ENCODE data around the gene SLC66A3.

DNA sequence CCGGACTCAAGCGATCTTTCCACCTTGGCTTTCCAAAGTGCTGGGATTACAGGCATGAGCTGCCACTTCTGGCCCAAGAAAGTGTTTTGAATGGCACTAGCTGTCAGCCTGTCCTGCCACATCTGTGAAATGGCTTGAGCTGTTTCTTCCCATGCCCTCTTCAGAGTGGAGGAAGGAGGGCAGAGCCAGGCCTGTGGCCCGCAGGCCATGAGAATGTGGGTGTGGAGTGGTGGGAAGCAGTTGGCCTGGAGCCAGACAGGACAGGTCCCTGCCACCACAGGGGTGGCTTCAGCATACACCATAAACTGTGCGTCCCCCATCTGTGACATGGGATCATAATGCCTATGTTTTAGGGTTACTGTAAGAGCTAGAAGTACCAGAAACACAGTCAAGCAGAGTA is 6.5 kb downstream of the SLC66A3 start:
- TF ChIP-seq, protein P1, sequence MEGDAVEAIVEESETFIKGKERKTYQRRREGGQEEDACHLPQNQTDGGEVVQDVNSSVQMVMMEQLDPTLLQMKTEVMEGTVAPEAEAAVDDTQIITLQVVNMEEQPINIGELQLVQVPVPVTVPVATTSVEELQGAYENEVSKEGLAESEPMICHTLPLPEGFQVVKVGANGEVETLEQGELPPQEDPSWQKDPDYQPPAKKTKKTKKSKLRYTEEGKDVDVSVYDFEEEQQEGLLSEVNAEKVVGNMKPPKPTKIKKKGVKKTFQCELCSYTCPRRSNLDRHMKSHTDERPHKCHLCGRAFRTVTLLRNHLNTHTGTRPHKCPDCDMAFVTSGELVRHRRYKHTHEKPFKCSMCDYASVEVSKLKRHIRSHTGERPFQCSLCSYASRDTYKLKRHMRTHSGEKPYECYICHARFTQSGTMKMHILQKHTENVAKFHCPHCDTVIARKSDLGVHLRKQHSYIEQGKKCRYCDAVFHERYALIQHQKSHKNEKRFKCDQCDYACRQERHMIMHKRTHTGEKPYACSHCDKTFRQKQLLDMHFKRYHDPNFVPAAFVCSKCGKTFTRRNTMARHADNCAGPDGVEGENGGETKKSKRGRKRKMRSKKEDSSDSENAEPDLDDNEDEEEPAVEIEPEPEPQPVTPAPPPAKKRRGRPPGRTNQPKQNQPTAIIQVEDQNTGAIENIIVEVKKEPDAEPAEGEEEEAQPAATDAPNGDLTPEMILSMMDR (conservative IDR thresholded peaks at IDR 0.05; ENCODE audit: low read length) = no peak
- no peak for TF ChIP-seq EZH2phosphoT487 (IDR thresholded peaks at IDR 0.05; ENCODE audit: borderline replicate concordance)
